ENCODE data around the gene FBXL16. TPM values are rescaled to one million over a fixed set of nuclear protein-coding genes. Genes with fewer than 3 reads are reported as not detected.

Gene FBXL16
- total RNA-seq, 1 donor from 2014 or later: not detected

DNA sequence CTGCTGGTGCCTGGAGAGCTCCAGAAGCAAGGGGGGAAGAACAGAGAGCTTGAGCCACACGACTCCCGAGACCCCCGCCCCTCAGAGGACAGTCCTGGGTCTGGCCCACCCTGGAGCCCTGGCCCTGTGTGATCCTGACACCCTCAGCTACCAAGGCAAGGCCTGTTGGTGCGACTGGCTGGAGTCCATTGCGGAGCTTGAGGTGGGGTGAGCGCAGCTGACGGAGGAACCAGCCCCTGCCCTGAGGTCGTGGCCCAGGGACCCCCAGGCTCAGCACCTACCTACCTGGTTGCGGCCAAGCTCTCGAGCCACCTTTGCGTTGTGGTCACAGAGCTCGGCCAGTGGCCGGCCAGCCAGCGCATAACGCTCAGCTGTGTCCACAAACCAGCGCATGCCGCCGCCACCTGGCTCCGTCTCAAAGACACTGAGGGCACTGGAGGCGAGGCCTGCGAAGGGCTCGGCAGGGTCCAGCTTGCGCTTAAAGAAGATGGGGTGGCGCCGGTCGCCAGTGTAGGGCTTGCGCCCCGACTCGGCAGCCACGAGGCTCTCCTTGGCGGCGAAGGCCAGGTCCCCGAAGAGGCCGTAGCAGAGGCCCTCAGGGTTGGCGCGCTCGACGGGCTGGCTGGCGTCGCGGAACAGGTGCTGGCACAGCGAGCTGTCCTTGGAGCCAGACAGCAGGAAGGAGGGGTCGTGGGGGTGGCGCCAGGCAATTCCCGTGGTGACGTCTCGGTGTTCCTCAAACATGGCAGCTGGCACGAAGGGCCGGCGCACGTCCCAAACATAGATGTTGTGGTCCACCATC is 18.9 kb downstream of the FBXL16 start:
- Histone ChIP-seq H3K27ac (no peak overlapping the region), H3K27me3 (no peaks in the 10 kb centered on the region), H3K4me3 (no peak overlapping the region), H3K9me3 (no peaks in the 10 kb centered on the region), H3K4me1 (peaks cover 19 to 39% of the 10 kb centered on the region in 2 donors), H3K36me3 (peaks cover 19 to 33% of the 10 kb centered on the region in 2 donors)
- DNase-seq (ENCODE audit: low spot score in 2 of 2): no peak
- TF ChIP-seq, protein P1, sequence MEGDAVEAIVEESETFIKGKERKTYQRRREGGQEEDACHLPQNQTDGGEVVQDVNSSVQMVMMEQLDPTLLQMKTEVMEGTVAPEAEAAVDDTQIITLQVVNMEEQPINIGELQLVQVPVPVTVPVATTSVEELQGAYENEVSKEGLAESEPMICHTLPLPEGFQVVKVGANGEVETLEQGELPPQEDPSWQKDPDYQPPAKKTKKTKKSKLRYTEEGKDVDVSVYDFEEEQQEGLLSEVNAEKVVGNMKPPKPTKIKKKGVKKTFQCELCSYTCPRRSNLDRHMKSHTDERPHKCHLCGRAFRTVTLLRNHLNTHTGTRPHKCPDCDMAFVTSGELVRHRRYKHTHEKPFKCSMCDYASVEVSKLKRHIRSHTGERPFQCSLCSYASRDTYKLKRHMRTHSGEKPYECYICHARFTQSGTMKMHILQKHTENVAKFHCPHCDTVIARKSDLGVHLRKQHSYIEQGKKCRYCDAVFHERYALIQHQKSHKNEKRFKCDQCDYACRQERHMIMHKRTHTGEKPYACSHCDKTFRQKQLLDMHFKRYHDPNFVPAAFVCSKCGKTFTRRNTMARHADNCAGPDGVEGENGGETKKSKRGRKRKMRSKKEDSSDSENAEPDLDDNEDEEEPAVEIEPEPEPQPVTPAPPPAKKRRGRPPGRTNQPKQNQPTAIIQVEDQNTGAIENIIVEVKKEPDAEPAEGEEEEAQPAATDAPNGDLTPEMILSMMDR (IDR thresholded peaks at IDR 0.05): no peak
- intact Hi-C loops (cut with DNase I): no loop called here

DNA sequence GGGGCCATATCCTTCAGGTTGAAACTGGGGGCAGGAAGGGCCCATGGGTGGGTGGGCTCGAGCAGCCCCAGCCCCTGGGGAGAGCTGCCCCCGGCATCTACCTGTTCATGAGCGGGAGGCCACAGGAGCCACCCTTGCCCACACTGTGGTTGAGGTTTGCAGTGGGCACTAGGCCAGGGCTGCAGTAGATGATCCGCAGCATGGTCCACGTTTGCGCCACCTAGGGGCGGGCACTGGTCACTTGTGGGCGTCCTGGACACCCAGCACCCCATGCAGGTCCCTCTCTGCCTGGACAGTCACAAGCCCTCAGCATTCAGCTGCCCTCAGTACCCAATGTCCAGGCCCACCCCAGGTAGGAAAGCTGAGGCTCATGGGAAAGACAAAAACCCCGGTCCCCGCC is 19.6 kb downstream of the FBXL16 start:
- Histone ChIP-seq H3K9me3 (no peaks in the 10 kb centered on the region), H3K4me3 (no peak overlapping the region), H3K27me3 (no peaks in the 10 kb centered on the region), H3K36me3 (peaks cover 20 to 36% of the 10 kb centered on the region in 2 donors), H3K4me1 (peaks cover 26 to 46% of the 10 kb centered on the region in 2 donors), H3K27ac (no peak overlapping the region)
- TF ChIP-seq, protein P1 (IDR thresholded peaks at IDR 0.05): peak in 1 of 3 experiments; percentile 19
- no peak for DNase-seq (ENCODE audit: low spot score in 2 of 2)
- intact Hi-C loops (cut with DNase I): no loop called here

DNA sequence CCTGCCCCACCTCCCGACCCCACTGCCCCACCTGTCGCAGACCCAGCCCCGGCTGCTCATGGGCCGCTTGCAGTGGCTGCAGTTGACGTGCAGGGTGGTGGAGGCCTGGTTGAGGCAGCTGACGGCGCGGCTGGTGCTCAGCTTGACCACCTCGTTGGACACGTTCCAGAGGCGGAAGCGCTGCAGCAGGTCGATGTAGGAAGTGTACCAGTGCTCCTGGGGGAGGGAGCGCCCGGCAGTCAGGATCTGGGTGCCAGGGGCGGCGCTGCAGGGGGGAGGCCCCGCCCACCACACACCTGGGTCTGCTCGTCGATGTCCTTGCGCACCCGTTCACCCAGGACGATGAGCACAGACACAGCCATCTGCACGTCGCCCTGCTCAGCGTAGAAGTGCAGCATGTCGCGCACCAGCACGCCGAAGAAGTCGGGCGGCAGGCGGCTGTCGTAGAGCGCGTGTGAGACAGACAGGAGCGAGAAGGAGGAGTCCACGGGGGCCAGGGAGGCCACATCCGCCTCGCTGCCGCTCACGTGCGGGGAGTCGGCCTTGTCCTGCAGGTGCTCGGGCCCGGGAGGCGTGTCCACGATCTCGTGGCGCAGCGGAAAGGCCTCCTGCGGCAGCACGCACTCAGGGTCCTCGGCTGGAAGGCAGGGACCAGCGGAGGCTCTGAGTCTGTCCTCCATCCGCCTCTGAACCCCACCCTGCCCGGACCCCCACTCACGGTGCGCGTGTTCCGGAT is 20.5 kb downstream of the FBXL16 start:
- Histone ChIP-seq H3K9me3 (no peaks in the 10 kb centered on the region), H3K4me1 (peaks cover 31 to 50% of the 10 kb centered on the region in 2 donors), H3K27ac (peak overlapping the region; percentile 68 to 72), H3K36me3 (peaks cover 20 to 36% of the 10 kb centered on the region in 2 donors), H3K4me3 (peak overlapping the region in 1 of 2 donors; percentile 69), H3K27me3 (no peaks in the 10 kb centered on the region)
- DNase-seq (ENCODE audit: low spot score in 2 of 2): no peak
- intact Hi-C loops (cut with DNase I): no loop called here
- TF ChIP-seq, protein P1 (IDR thresholded peaks at IDR 0.05): no peak

DNA sequence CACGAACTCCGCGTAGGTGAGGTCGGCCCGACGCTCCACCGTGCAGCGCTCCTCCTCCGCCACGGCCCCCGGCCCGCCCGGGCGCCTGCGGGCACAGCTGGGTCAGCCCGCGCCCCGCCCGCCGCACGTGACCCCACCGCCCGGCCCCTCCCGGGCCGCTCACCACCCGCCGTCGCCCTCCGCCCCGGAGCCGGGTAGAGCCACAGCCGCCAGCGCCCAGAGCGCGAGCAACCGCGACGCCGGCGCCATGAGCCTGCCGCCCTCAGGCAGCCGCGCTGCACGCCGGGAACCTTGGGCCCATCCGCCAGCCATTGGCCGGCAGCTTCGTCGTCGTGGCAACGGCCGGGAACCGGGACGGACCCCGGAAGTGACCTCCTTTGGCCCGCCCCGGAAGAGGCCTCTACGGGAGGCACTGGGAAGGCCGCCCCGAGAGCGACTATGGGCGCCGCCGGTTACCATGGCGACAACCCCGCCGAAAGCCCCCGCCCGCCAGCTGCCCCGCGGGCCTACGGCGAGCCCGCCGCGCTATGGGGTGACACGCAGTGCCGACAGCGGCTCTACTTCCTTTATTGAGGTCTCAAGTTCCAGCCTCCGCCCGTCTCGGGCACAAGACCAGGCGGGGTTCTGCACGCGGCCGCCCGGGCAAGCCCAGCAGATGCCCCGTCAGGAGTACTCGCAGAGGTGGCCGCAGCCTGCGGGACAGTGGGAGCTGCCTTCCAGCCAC is 21.4 kb downstream of the FBXL16 start, which contains the start of gene JMJD8:
Gene JMJD8, minus strand, starts transcription at position 264 of the 724 bp plus-strand sequence. Its CDS starts 15 bp downstream, at position 249.
- H3K9me3 ChIP-seq: no peaks in the 10 kb centered on the region
- intact Hi-C loops (cut with DNase I): no loop called here
- peaks cover 20 to 36% of the 10 kb centered on the region in 2 donors for H3K36me3 ChIP-seq
- H3K4me1 ChIP-seq: peaks cover 25 to 43% of the 10 kb centered on the region in 2 donors
- peak within 1 kb of the TSS; percentile 68 to 72 for H3K27ac ChIP-seq
- H3K27me3 ChIP-seq: no peaks in the 10 kb centered on the region
- H3K4me3 ChIP-seq: peak within 1 kb of the TSS; percentile 64 to 69
- TF ChIP-seq, protein P1 (IDR thresholded peaks at IDR 0.05): no peak
- peak; percentile 85 to 98 for DNase-seq (ENCODE audit: low spot score in 2 of 2)

DNA sequence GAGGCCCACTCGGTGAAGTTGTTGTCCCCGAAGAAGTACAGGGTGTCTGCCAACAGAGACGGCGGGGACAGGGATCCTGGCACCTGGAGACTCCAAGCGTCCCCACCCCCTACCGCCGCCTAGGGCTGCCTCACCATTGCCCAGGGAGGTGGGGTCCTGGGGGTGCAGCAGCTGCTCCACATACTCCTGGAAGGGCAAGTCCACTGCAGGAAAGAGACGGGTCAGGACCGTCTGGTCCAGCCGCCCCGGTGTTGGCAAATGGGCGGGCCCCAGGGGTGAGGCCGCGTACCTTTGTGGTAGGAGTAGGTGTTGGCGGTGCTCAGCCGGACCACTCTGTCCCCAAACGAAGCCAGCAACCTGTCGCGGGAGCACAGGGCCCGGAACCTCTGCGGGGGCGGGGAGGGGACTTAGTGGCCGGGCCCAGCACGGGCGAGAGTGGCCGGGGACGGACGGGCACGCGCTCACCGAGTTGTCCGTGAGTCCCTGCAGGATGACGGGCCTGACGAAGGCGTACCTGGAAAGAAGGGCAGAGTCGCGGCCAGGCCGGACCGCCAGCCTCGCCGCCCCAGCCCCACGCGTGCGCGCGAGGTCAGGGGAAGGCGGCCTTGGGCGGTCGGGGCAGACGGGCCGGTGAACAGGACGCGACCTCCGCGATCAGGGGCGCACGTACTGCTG is 22.1 kb downstream of the FBXL16 start:
- Histone ChIP-seq H3K4me3 (peak overlapping the region; percentile 64 to 69), H3K36me3 (peaks cover 20 to 36% of the 10 kb centered on the region in 2 donors), H3K4me1 (peaks cover 20 to 36% of the 10 kb centered on the region in 2 donors), H3K9me3 (no peaks in the 10 kb centered on the region), H3K27me3 (no peaks in the 10 kb centered on the region), H3K27ac (no peak overlapping the region)
- no peak for DNase-seq (ENCODE audit: low spot score in 2 of 2)
- intact Hi-C loops (cut with DNase I): no loop called here
- TF ChIP-seq, protein P1 (IDR thresholded peaks at IDR 0.05): no peak

All from ascending aorta (tissue), 2 donors.